Liver (tissue), 9 donors: ENCODE results near the gene BMPER. TPM values are rescaled to one million over a fixed set of nuclear protein-coding genes. Genes with fewer than 3 reads are reported as not detected.

Source experiments
- DNase-seq: peaks from one replicate; pipeline ENCODE4 v3.0.0-alpha.2; 2017; ENCODE audit warnings: low spot score
- H3K27ac ChIP-seq, 2 donors: one replicate each; pipeline ENCODE4 v1.7.0; 2013; ENCODE audit warnings: inconsistent platforms in 2 of 2, low read length in 2 of 2, control low read depth in 1 of 2, low read depth in 1 of 2, mild to moderate bottlenecking in 1 of 2
- H3K27me3 ChIP-seq, 4 donors: one replicate each; pipeline versions ENCODE4 v1.6.1 to v1.7.0; 2013; ENCODE audit warnings: low read length in 3 of 4, inconsistent platforms in 1 of 4, mild to moderate bottlenecking in 1 of 4, moderate library complexity in 1 of 4; ENCODE audit not compliant: control insufficient read depth in 4 of 4, insufficient read depth in 4 of 4
- H3K36me3 ChIP-seq, 4 donors: one replicate each; pipeline versions ENCODE4 v1.6.1 to v1.7.0; 2013; ENCODE audit warnings: low read length in 3 of 4, mild to moderate bottlenecking in 3 of 4, low read depth in 1 of 4, moderate library complexity in 1 of 4; ENCODE audit not compliant: control insufficient read depth in 4 of 4, insufficient read depth in 3 of 4
- H3K4me1 ChIP-seq, 4 donors: one replicate each; pipeline versions ENCODE4 v1.6.1 to v1.7.0; 2013; ENCODE audit warnings: low read length in 3 of 4, mild to moderate bottlenecking in 3 of 4, moderate library complexity in 1 of 4; ENCODE audit not compliant: control insufficient read depth in 4 of 4, insufficient read depth in 4 of 4
- H3K4me3 ChIP-seq, 3 donors: one replicate each; pipeline versions ENCODE4 v1.6.1 to v1.7.0; 2013; ENCODE audit warnings: low read length in 3 of 3, control low read depth in 1 of 3, low read depth in 1 of 3, mild to moderate bottlenecking in 1 of 3
- H3K9ac ChIP-seq, 2 donors: one replicate each; pipeline ENCODE4 v1.7.0; 2013; ENCODE audit warnings: low read length in 2 of 2, mild to moderate bottlenecking in 2 of 2, moderate library complexity in 2 of 2, control low read depth in 1 of 2, low read depth in 1 of 2
- H3K9me3 ChIP-seq, 4 donors: one replicate each; pipeline versions ENCODE4 v1.6.1 to v1.7.0; 2013; ENCODE audit warnings: low read length in 3 of 4; ENCODE audit not compliant: control insufficient read depth in 4 of 4
- EGR1 ChIP-seq, 2 donors: IDR thresholded peaks; 2 replicates each; pipeline ENCODE4 v1.6.1; 2016 to 2018; ENCODE audit warnings: antibody characterized with exemption in 2 of 2, low read depth in 2 of 2
- FOXA1 ChIP-seq: IDR thresholded peaks from 2 replicates; pipeline ENCODE4 v1.6.1; 2016; ENCODE audit warnings: antibody characterized with exemption
- FOXA2 ChIP-seq: IDR thresholded peaks from 2 replicates; pipeline ENCODE4 v1.6.1; 2016; ENCODE audit warnings: antibody characterized with exemption
- GABPA ChIP-seq, 2 donors: IDR thresholded peaks in 1 of 2; conservative IDR thresholded peaks in 1 of 2; 2 replicates each; pipeline ENCODE4 v1.6.1; 2016; ENCODE audit warnings: antibody characterized with exemption in 2 of 2, mild to moderate bottlenecking in 1 of 2, moderate library complexity in 1 of 2
- HNF4A ChIP-seq, 2 donors: conservative IDR thresholded peaks; 2 replicates each; pipeline ENCODE4 v1.6.1; 2016; ENCODE audit warnings: antibody characterized with exemption in 2 of 2, mild to moderate bottlenecking in 2 of 2
- JUND ChIP-seq, 2 donors: IDR thresholded peaks; 2 replicates each; pipeline ENCODE4 v1.6.1; 2016; ENCODE audit warnings: antibody characterized with exemption in 2 of 2
- NR2F2 ChIP-seq: IDR thresholded peaks from 2 replicates; pipeline ENCODE4 v1.6.1; 2016; ENCODE audit warnings: antibody characterized with exemption
- RAD21 ChIP-seq, 2 donors: IDR thresholded peaks; 2 replicates each; pipeline ENCODE4 v1.6.1; 2016; ENCODE audit warnings: antibody characterized with exemption in 2 of 2, mild to moderate bottlenecking in 2 of 2
- TAF1 ChIP-seq: conservative IDR thresholded peaks from 2 replicates; pipeline ENCODE4 v1.6.1; 2016; ENCODE audit warnings: antibody characterized with exemption, mild to moderate bottlenecking
- YY1 ChIP-seq: IDR thresholded peaks from 2 replicates; pipeline ENCODE4 v1.6.1; 2016; ENCODE audit warnings: antibody characterized with exemption, mild to moderate bottlenecking
- WGBS: extraction: QIAGEN DNeasy Blood & Tissue Kit; methylation state at CpG from one replicate; pipeline ENCODE4 v1.1.7; 2013; 5-methylcytosine and 5-hydroxymethylcytosine counted together
- polyA plus RNA-seq, 2 donors: library from polyadenylated mRNA; stranded (reverse) in 1 of 2; unstranded in 1 of 2; fragments of 200-250 nt in 1 of 2; fragments of >200 nt in 1 of 2; fragmentation: Nextera tagmentation in 1 of 2; extraction: Ambion mirVana in 1 of 2; gene quantifications; one replicate each; pipeline versions ENCODE4 v1.2.1 to v1.2.3, GENCODE V29; 2013 to 2015
- total RNA-seq, 2 donors: library from RNA; depleted of rRNA; stranded (reverse); fragments of >200 nt; gene quantifications; one replicate each; pipeline ENCODE4 v1.2.3, GENCODE V29; 2014
- TF ChIP-seq, protein P1 (sequence below): IDR thresholded peaks from 2 replicates; pipeline ENCODE4 v1.6.1; 2016; ENCODE audit warnings: antibody characterized with exemption
- TF ChIP-seq, protein P2 (sequence below): IDR thresholded peaks from 2 replicates; pipeline ENCODE4 v1.6.1; 2016; ENCODE audit warnings: antibody characterized with exemption
- donor health status: healthy.
- donor health status: healthy.
- donor health status: healthy.
- donor health status: healthy.
- donor health status: healthy.

The BMPER gene
- total and polyA plus RNA-seq, 4 donors: 4.0 to 8.5 (median 6.2) TPM

GRCh38 chr7:33885290-33886148 lies 19.8 kb upstream of the BMPER start (continued):
- TF ChIP-seq, protein P1, sequence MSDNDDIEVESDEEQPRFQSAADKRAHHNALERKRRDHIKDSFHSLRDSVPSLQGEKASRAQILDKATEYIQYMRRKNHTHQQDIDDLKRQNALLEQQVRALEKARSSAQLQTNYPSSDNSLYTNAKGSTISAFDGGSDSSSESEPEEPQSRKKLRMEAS: no peak
- TF ChIP-seq YY1: no peak
- TF ChIP-seq FOXA2: no peak
- no peak for TF ChIP-seq NR2F2
- TF ChIP-seq TAF1: no peak
- no peak for TF ChIP-seq FOXA1
- no peak for TF ChIP-seq JUND (IDR thresholded peaks at IDR 0.05)

GRCh38 chr7:33886149-33886623 lies 19.2 kb upstream of the BMPER start:
- no peak for DNase-seq
- no peaks in the 10 kb centered on the region for H3K4me1 ChIP-seq
- H3K27me3 ChIP-seq: peaks cover 0 to 8% (median 0%) of the 10 kb centered on the region in 4 donors
- no peak overlapping the region for H3K27ac ChIP-seq
- H3K9me3 ChIP-seq: no peaks in the 10 kb centered on the region
- TF ChIP-seq YY1 (no peak), RAD21 (IDR thresholded peaks at IDR 0.05) (no peak)
- H3K9ac ChIP-seq: no peak overlapping the region
- no peak overlapping the region for H3K4me3 ChIP-seq
- 75% methylated on average over 5 of the region's 5 CpGs for WGBS
- peaks cover 0 to 1% (median 0%) of the 10 kb centered on the region in 4 donors for H3K36me3 ChIP-seq

- TF ChIP-seq, protein P2, sequence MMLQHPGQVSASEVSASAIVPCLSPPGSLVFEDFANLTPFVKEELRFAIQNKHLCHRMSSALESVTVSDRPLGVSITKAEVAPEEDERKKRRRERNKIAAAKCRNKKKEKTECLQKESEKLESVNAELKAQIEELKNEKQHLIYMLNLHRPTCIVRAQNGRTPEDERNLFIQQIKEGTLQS: no peak
- no peak for TF ChIP-seq TAF1
- TF ChIP-seq GABPA (IDR thresholded peaks at IDR 0.05 in 1 of 2, conservative IDR thresholded peaks at IDR 0.05 in 1 of 2): no peak
- no peak for TF ChIP-seq HNF4A (conservative IDR thresholded peaks at IDR 0.05)
- Histone ChIP-seq H3K9me3 (no peaks in the 10 kb centered on the region), H3K27me3 (peaks cover 0 to 4% (median 0%) of the 10 kb centered on the region in 4 donors), H3K27ac (no peak overlapping the region), H3K36me3 (peaks cover 0 to 1% (median 0%) of the 10 kb centered on the region in 4 donors), H3K4me3 (no peak overlapping the region), H3K4me1 (no peaks in the 10 kb centered on the region), H3K9ac (no peak overlapping the region)
- DNase-seq: no peak
- 76% methylated on average over 5 of the region's 5 CpGs for WGBS
Observed at GRCh38 chr7:33887266-33887975, 17.9 kb upstream of the BMPER start.

- H3K27ac ChIP-seq: no peak overlapping the region
- no peaks in the 10 kb centered on the region for H3K4me1 ChIP-seq
- peaks cover 0 to 4% (median 0%) of the 10 kb centered on the region in 4 donors for H3K27me3 ChIP-seq
- H3K9ac ChIP-seq: no peak overlapping the region
- no peaks in the 10 kb centered on the region for H3K9me3 ChIP-seq
- 90% methylated on average over 4 of the region's 4 CpGs for WGBS
- peaks cover 0 to 1% (median 0%) of the 10 kb centered on the region in 4 donors for H3K36me3 ChIP-seq
- H3K4me3 ChIP-seq: no peak overlapping the region
- no peak for DNase-seq
- TF ChIP-seq YY1 (no peak), EGR1 (IDR thresholded peaks at IDR 0.05; ENCODE audit: low read depth in 2 of 2) (no peak), HNF4A (conservative IDR thresholded peaks at IDR 0.05) (no peak)
- TF ChIP-seq, protein P1: no peak
Observed at GRCh38 chr7:33888166-33888565, 17.2 kb upstream of the BMPER start.
